Peyer's patch (tissue), 4 donors: ENCODE measurements around the gene TRMT112.

ENCODE experiments used
- POLR2A ChIP-seq, 2 donors: fragments of 450-650 bp; IDR thresholded peaks; one replicate each; pipeline ENCODE4 v1.5.1; 2017; ENCODE audit warnings: antibody characterized with exemption in 2 of 2, mild to moderate bottlenecking in 2 of 2, moderate library complexity in 2 of 2
- TF ChIP-seq, protein P1 (sequence below), 6 experiments: fragments of 450-650 bp in 4 of 6; fragments of 200-600 bp in 2 of 6; sonication (generic) in 1 of 6; IDR thresholded peaks; one replicate each; pipeline ENCODE4 v1.5.1; 2017 to 2019; ENCODE audit warnings: antibody characterized with exemption in 6 of 6, mild to moderate bottlenecking in 3 of 6, moderate library complexity in 1 of 6

DNA sequence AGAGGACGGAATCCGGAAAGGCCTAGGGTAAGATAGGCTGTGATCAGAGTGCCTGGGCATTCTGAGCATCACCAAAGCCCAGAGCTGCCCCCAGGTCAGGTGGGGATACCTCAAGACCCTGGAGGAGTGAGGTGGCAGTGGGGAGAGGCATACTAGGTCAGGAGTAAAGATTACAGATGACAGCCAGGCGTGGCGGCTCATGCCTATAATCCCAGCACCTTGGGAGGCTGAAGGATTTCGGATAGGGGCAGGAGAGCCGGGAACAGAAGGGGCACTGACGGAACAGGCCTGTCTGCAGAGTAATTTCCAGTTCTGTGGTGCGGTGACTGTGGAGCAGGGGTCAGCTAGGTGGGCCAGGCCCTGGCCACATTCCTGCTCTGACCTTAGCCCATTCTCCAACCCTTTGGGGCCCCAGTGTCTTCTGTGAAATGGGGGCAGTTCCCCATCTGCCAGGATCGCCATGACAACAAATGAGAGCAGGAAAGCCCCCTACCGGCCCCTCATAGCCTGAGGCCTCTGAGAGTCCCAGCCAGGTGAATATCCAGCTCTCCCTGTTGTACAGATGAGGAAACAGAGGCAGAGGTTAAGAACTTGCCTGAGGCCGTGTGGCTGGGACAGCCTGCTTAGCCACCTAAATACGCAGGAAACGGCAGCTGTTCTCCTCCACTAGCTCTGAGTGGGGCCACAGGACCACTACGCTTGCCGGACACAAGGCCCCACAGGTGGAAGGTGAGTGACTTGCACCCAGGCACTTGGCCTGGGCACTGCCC is 42.1 kb downstream of the TRMT112 start:
- TF ChIP-seq, protein P1, sequence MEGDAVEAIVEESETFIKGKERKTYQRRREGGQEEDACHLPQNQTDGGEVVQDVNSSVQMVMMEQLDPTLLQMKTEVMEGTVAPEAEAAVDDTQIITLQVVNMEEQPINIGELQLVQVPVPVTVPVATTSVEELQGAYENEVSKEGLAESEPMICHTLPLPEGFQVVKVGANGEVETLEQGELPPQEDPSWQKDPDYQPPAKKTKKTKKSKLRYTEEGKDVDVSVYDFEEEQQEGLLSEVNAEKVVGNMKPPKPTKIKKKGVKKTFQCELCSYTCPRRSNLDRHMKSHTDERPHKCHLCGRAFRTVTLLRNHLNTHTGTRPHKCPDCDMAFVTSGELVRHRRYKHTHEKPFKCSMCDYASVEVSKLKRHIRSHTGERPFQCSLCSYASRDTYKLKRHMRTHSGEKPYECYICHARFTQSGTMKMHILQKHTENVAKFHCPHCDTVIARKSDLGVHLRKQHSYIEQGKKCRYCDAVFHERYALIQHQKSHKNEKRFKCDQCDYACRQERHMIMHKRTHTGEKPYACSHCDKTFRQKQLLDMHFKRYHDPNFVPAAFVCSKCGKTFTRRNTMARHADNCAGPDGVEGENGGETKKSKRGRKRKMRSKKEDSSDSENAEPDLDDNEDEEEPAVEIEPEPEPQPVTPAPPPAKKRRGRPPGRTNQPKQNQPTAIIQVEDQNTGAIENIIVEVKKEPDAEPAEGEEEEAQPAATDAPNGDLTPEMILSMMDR (IDR thresholded peaks at IDR 0.05): no peak
- no peak for TF ChIP-seq POLR2A (IDR thresholded peaks at IDR 0.05)
